ENCODE data around the gene TAS2R14. TPM values are rescaled to one million over a fixed set of nuclear protein-coding genes. Genes with fewer than 3 reads are reported as not detected.

The TAS2R14 gene
- total RNA-seq, 2 experiments from 2014 or later: 0.91 to 1.1 TPM

DNA sequence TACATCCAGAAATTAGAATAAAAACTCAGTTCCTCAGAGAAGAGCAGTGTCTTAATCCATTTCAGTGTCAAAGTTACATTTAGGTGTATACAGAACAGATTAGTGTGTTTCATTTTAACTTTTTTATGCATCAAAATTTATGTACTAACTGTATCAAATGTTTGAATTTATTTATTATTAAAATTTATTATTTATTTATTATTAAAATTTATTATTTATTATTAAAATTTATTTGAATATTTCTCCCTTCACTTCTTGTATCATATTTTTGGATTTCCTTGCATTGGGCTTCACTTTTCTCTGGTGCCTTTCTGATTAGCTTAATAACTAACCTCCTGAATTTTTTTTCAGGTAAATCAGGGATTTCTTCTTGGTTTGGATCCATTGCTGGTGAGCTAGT lies 2.3 kb upstream of the TAS2R14 start:
- no peak for DNase-seq
- ChIA-PET POLR2A (no interaction called here), CTCF (interaction anchor here (1.2 kb wide), 1 partner anchor 8 kb away, joined by 3 read pairs; no protein-coding TSS in a partner anchor)
- no peaks in the 10 kb centered on the region for H3K27me3 ChIP-seq (ENCODE audit: control insufficient read depth in 1 of 2, insufficient read depth in 2 of 2, low read length in 2 of 2)
- Mint-ChIP-seq H3K36me3 (ENCODE audit: low read depth) (peaks cover 18% of the 10 kb centered on the region), H3K27me3 (no peaks in the 10 kb centered on the region), H3K9me3 (no peaks in the 10 kb centered on the region), H3K4me3 (no peak overlapping the region), H3K27ac (no peak overlapping the region), H3K4me1 (ENCODE audit: low read depth) (peaks cover 18% of the 10 kb centered on the region)
- TF ChIP-seq, protein P1, sequence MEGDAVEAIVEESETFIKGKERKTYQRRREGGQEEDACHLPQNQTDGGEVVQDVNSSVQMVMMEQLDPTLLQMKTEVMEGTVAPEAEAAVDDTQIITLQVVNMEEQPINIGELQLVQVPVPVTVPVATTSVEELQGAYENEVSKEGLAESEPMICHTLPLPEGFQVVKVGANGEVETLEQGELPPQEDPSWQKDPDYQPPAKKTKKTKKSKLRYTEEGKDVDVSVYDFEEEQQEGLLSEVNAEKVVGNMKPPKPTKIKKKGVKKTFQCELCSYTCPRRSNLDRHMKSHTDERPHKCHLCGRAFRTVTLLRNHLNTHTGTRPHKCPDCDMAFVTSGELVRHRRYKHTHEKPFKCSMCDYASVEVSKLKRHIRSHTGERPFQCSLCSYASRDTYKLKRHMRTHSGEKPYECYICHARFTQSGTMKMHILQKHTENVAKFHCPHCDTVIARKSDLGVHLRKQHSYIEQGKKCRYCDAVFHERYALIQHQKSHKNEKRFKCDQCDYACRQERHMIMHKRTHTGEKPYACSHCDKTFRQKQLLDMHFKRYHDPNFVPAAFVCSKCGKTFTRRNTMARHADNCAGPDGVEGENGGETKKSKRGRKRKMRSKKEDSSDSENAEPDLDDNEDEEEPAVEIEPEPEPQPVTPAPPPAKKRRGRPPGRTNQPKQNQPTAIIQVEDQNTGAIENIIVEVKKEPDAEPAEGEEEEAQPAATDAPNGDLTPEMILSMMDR (IDR thresholded peaks at IDR 0.05): no peak
- H3K4me1 ChIP-seq (ENCODE audit: insufficient read depth, low read length): no peaks in the 10 kb centered on the region
- no peak overlapping the region for H3K27ac ChIP-seq (ENCODE audit: low read depth in 1 of 2, low read length in 2 of 2)
- no peaks in the 10 kb centered on the region for H3K36me3 ChIP-seq (ENCODE audit: insufficient read depth, low read length)
- no peak for ATAC-seq (ENCODE audit: poor library complexity)
- no peak overlapping the region for H3K4me3 ChIP-seq (ENCODE audit: low read length)
- intact Hi-C loops (cut with DNase I, micrococcal nuclease): no loop called here
- no peaks in the 10 kb centered on the region for H3K9me3 ChIP-seq (ENCODE audit: control insufficient read depth in 1 of 2, insufficient read depth in 1 of 2, low read length in 2 of 2)

DNA sequence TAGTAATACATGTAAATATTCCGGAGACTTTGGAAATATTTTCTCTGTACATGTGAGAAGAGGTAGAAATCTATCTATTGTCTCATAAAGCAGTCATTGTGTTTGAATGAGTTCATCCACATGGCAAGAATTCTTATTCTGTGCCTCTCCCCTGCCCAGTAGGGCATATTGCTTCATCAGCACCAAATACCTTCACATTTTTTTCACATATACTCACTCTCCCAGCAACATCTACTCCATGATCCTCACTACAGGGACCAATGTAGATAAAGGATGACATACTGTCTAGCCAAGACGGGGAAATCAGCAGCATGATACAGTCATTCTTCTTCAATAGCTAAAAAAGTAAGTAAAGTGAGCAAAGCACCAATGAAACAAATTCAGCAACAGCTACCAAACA lies 1.3 kb upstream of the TAS2R14 start:
- Histone ChIP-seq H3K4me1 (ENCODE audit: insufficient read depth, low read length) (no peaks in the 10 kb centered on the region), H3K9me3 (ENCODE audit: control insufficient read depth in 1 of 2, insufficient read depth in 1 of 2, low read length in 2 of 2) (no peaks in the 10 kb centered on the region), H3K27me3 (ENCODE audit: control insufficient read depth in 1 of 2, insufficient read depth in 2 of 2, low read length in 2 of 2) (no peaks in the 10 kb centered on the region), H3K36me3 (ENCODE audit: insufficient read depth, low read length) (no peaks in the 10 kb centered on the region), H3K4me3 (ENCODE audit: low read length) (no peak overlapping the region), H3K27ac (ENCODE audit: low read depth in 1 of 2, low read length in 2 of 2) (no peak overlapping the region)
- Mint-ChIP-seq H3K36me3 (ENCODE audit: low read depth) (peaks cover 17% of the 10 kb centered on the region), H3K27me3 (no peaks in the 10 kb centered on the region), H3K9me3 (no peaks in the 10 kb centered on the region), H3K4me1 (ENCODE audit: low read depth) (peaks cover 18% of the 10 kb centered on the region), H3K27ac (no peak overlapping the region), H3K4me3 (no peak overlapping the region)
- TF ChIP-seq, protein P1 (IDR thresholded peaks at IDR 0.05): no peak
- ChIA-PET CTCF (no interaction called here), POLR2A (no interaction called here)
- intact Hi-C loops (cut with DNase I, micrococcal nuclease): no loop called here
- DNase-seq (no peak), ATAC-seq (ENCODE audit: poor library complexity) (no peak)

DNA sequence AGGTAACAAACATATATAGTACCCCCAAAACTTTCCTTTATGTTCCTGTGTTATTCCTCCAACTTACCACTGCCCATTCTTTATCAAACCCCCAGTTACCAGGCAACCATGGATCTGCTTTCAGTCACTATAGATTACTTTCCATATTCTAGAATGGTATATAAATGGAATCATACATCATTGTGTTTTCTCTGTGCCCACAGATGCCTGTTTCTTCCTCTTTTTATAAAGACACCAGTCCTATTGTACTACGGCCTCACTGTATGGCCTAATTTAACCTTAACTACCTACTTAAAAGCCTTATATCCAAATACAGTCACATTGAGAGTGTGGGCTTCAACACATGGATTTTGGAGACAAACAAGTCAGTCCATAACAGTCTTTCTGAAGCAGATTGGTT lies 2.6 kb downstream of the TAS2R14 start:
- DNase-seq (no peak), ATAC-seq (ENCODE audit: poor library complexity) (no peak)
- ChIA-PET POLR2A (no interaction called here), CTCF (no interaction called here)
- Histone ChIP-seq H3K36me3 (ENCODE audit: insufficient read depth, low read length) (no peaks in the 10 kb centered on the region), H3K4me3 (ENCODE audit: low read length) (no peak overlapping the region), H3K9me3 (ENCODE audit: control insufficient read depth in 1 of 2, insufficient read depth in 1 of 2, low read length in 2 of 2) (no peaks in the 10 kb centered on the region), H3K27ac (ENCODE audit: low read depth in 1 of 2, low read length in 2 of 2) (no peak overlapping the region), H3K4me1 (ENCODE audit: insufficient read depth, low read length) (no peaks in the 10 kb centered on the region), H3K27me3 (ENCODE audit: control insufficient read depth in 1 of 2, insufficient read depth in 2 of 2, low read length in 2 of 2) (no peaks in the 10 kb centered on the region)
- no peaks in the 10 kb centered on the region for H3K4me1 Mint-ChIP-seq (ENCODE audit: low read depth)
- H3K27ac Mint-ChIP-seq: no peak overlapping the region
- H3K27me3 Mint-ChIP-seq: no peaks in the 10 kb centered on the region
- intact Hi-C loops (cut with DNase I, micrococcal nuclease): no loop called here
- no peaks in the 10 kb centered on the region for H3K9me3 Mint-ChIP-seq
- TF ChIP-seq, protein P1 (IDR thresholded peaks at IDR 0.05): no peak
- H3K36me3 Mint-ChIP-seq (ENCODE audit: low read depth): peaks cover 11% of the 10 kb centered on the region
- no peak overlapping the region for H3K4me3 Mint-ChIP-seq
